ENCODE data around the gene RNF17. TPM values are rescaled to one million over a fixed set of nuclear protein-coding genes. Genes with fewer than 3 reads are reported as not detected.
A peak's percentile ranks its signal among the peaks of the same experiment; 100 is the strongest.

RNF17 gene
- total and polyA plus RNA-seq, 8 donors: 0.10 to 0.16 TPM; not detected in 6

- no peaks in the 10 kb centered on the region for H3K36me3 ChIP-seq
- H3K27ac ChIP-seq: no peak overlapping the region
- H3K4me1 ChIP-seq: peaks cover 6 to 12% of the 10 kb centered on the region in 2 donors
- no peak for TF ChIP-seq CTCF (IDR thresholded peaks at IDR 0.05)
- H3K9me3 ChIP-seq: no peaks in the 10 kb centered on the region
- H3K27me3 ChIP-seq: no peaks in the 10 kb centered on the region
- no peak for ATAC-seq
- intact Hi-C loops (cut with DNase I): no loop called here
- DNase-seq: no peak
- no peak overlapping the region for H3K4me3 ChIP-seq
Observed at GRCh38 chr13:24921003-24921402, 157.0 kb downstream of the RNF17 start.

GRCh38 chr13:24921881-24922280, 157.9 kb downstream of the RNF17 start:
- Histone ChIP-seq H3K9me3 (no peaks in the 10 kb centered on the region), H3K4me3 (peak overlapping the region; percentile 68 to 88), H3K27me3 (no peaks in the 10 kb centered on the region), H3K36me3 (no peaks in the 10 kb centered on the region), H3K27ac (no peak overlapping the region), H3K4me1 (peaks cover 6 to 12% of the 10 kb centered on the region in 2 donors)
- intact Hi-C loops (cut with DNase I): no loop called here
- DNase-seq: no peak
- no peak for TF ChIP-seq CTCF (IDR thresholded peaks at IDR 0.05)
- ATAC-seq: no peak

- peak overlapping the region; percentile 93 to 98 for H3K27ac ChIP-seq
- no peaks in the 10 kb centered on the region for H3K9me3 ChIP-seq
- no peak for TF ChIP-seq CTCF (IDR thresholded peaks at IDR 0.05)
- intact Hi-C loops (cut with DNase I): no loop called here
- H3K4me1 ChIP-seq: peaks cover 6 to 12% of the 10 kb centered on the region in 2 donors
- ATAC-seq: peak; percentile 27
- H3K4me3 ChIP-seq: peak overlapping the region; percentile 68 to 88
- DNase-seq: peak in 1 of 4 donors; percentile 41
- H3K27me3 ChIP-seq: no peaks in the 10 kb centered on the region
- no peaks in the 10 kb centered on the region for H3K36me3 ChIP-seq
Observed at GRCh38 chr13:24922387-24922744, 158.4 kb downstream of the RNF17 start.

- Histone ChIP-seq H3K4me3 (peak overlapping the region; percentile 68 to 88), H3K27me3 (no peaks in the 10 kb centered on the region), H3K4me1 (peaks cover 6 to 12% of the 10 kb centered on the region in 2 donors), H3K9me3 (no peaks in the 10 kb centered on the region), H3K27ac (peak overlapping the region; percentile 93 to 98), H3K36me3 (no peaks in the 10 kb centered on the region)
- peak in 1 of 2 donors; percentile 24 for TF ChIP-seq CTCF (IDR thresholded peaks at IDR 0.05)
- intact Hi-C loops (cut with DNase I): no loop called here
- DNase-seq: peak; percentile 97 to 100 (median 100)
- peak; percentile 100 for ATAC-seq
Observed at GRCh38 chr13:24922745-24923591, 159.0 kb downstream of the RNF17 start.

GRCh38 chr13:24925318-24926231, 161.6 kb downstream of the RNF17 start:
- no peak for ATAC-seq
- no peak overlapping the region for H3K4me3 ChIP-seq
- intact Hi-C loops (cut with DNase I): no loop called here
- H3K9me3 ChIP-seq: no peaks in the 10 kb centered on the region
- H3K4me1 ChIP-seq: peaks cover 6 to 12% of the 10 kb centered on the region in 2 donors
- no peak for DNase-seq
- H3K27ac ChIP-seq: no peak overlapping the region
- H3K36me3 ChIP-seq: no peaks in the 10 kb centered on the region
- TF ChIP-seq CTCF (IDR thresholded peaks at IDR 0.05): no peak
- peaks cover 2 to 11% of the 10 kb centered on the region in 2 donors for H3K27me3 ChIP-seq
